Sigmoid colon (tissue), 3 donors: ENCODE results near the gene AMER3.

Source experiments
- POLR2A ChIP-seq, 2 donors: fragments of 450-650 bp; IDR thresholded peaks; one replicate each; pipeline ENCODE4 v1.6.1; 2016; ENCODE audit warnings: antibody characterized with exemption in 2 of 2, mild to moderate bottlenecking in 2 of 2, moderate library complexity in 2 of 2
- TF ChIP-seq, protein P1 (sequence below), 4 experiments: fragments of 450-650 bp in 3 of 4; fragments of 200-600 bp in 1 of 4; IDR thresholded peaks; one replicate each; pipeline ENCODE4 v1.5.1; 2016 to 2019; ENCODE audit warnings: antibody characterized with exemption in 4 of 4, mild to moderate bottlenecking in 3 of 4, moderate library complexity in 2 of 4

DNA sequence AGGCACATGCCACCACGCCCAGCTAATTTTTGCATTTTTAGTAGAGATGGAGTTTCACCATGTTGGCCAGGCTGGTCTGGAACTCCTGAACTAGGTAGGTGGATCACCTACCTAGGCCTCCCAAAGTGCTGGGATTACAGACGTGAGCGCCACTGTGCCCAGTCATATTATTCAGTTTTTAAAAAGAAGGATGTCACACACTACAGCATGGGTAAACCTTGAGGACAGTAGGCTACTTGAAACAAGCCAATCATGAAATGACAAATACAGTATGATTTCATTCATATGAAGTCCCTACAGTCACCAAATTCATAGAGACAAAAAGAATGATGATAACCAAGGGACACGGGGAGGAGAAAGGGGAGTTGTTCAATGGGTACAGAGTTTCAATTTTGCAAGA, 50.3 kb downstream of the AMER3 start:
- TF ChIP-seq, protein P1, sequence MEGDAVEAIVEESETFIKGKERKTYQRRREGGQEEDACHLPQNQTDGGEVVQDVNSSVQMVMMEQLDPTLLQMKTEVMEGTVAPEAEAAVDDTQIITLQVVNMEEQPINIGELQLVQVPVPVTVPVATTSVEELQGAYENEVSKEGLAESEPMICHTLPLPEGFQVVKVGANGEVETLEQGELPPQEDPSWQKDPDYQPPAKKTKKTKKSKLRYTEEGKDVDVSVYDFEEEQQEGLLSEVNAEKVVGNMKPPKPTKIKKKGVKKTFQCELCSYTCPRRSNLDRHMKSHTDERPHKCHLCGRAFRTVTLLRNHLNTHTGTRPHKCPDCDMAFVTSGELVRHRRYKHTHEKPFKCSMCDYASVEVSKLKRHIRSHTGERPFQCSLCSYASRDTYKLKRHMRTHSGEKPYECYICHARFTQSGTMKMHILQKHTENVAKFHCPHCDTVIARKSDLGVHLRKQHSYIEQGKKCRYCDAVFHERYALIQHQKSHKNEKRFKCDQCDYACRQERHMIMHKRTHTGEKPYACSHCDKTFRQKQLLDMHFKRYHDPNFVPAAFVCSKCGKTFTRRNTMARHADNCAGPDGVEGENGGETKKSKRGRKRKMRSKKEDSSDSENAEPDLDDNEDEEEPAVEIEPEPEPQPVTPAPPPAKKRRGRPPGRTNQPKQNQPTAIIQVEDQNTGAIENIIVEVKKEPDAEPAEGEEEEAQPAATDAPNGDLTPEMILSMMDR (IDR thresholded peaks at IDR 0.05): no peak
- TF ChIP-seq POLR2A (IDR thresholded peaks at IDR 0.05): no peak
